ENCODE results near the gene PTPN14. TPM values are rescaled to one million over a fixed set of nuclear protein-coding genes. Genes with fewer than 3 reads are reported as not detected.

The PTPN14 gene
- polyA plus RNA-seq, 1 experiment = 34.2 TPM

GRCh38 chr1:214552174-214552608 lies 789 bp upstream of the PTPN14 start:
- DNase-seq (ENCODE audit: low read depth, low spot score) = no peak
- no peak for TF ChIP-seq CTCF (IDR thresholded peaks at IDR 0.05; ENCODE audit: low read depth, low read length)
- no peaks in the 10 kb centered on the region; the same call in 1 of the 2 replicates for H3K9me3 ChIP-seq (ENCODE audit: control insufficient read depth, insufficient read depth, low read length)
- peak overlapping the region; percentile 73 for H3K4me3 ChIP-seq (ENCODE audit: low read depth, low read length)
- ChIA-PET POLR2A (interaction anchor here (0.9 to 2.6 kb wide), 6 partner anchors 15 to 214 kb away, joined by 5 to 9 read pairs (median 6); no protein-coding TSS in a partner anchor), CTCF (interaction anchor here (1.1 to 5.3 kb wide), 3 partner anchors 29 to 219 kb away, joined by 3 to 25 read pairs (median 5); no protein-coding TSS in a partner anchor)
- H3K27me3 ChIP-seq (ENCODE audit: control insufficient read depth, insufficient read depth, low read length) = no peaks in the 10 kb centered on the region
- H3K27ac ChIP-seq (ENCODE audit: low read depth, low read length) = peak overlapping the region; percentile 99

GRCh38 chr1:214550857-214551435 lies 456 bp downstream of the PTPN14 start:
- no peaks in the 10 kb centered on the region; the same call in 1 of the 2 replicates for H3K9me3 ChIP-seq (ENCODE audit: control insufficient read depth, insufficient read depth, low read length)
- TF ChIP-seq CTCF (IDR thresholded peaks at IDR 0.05; ENCODE audit: low read depth, low read length) = no peak
- ChIA-PET CTCF (interaction anchor here (0.7 to 5.3 kb wide), 10 partner anchors 8 to 218 kb away, joined by 3 to 26 read pairs (median 5); no protein-coding TSS in a partner anchor), POLR2A (interaction anchor here (1.0 to 2.6 kb wide), 7 partner anchors 11 to 213 kb away, joined by 4 to 9 read pairs (median 5); no protein-coding TSS in a partner anchor)
- peak overlapping the region; percentile 96 for H3K4me3 ChIP-seq (ENCODE audit: low read depth, low read length)
- H3K27me3 ChIP-seq (ENCODE audit: control insufficient read depth, insufficient read depth, low read length) = no peaks in the 10 kb centered on the region
- peak overlapping the region; percentile 99 for H3K27ac ChIP-seq (ENCODE audit: low read depth, low read length)
- no peak for DNase-seq (ENCODE audit: low read depth, low spot score)

GRCh38 chr1:214550013-214550856 lies 1.2 kb downstream of the PTPN14 start:
- Histone ChIP-seq H3K9me3 (ENCODE audit: control insufficient read depth, insufficient read depth, low read length) (no peaks in the 10 kb centered on the region; the same call in 1 of the 2 replicates), H3K27ac (ENCODE audit: low read depth, low read length) (peak overlapping the region; percentile 35), H3K27me3 (ENCODE audit: control insufficient read depth, insufficient read depth, low read length) (no peaks in the 10 kb centered on the region), H3K4me3 (ENCODE audit: low read depth, low read length) (peak overlapping the region; percentile 96)
- CTCF ChIA-PET = interaction anchor here (0.6 to 5.3 kb wide), 15 partner anchors 9 to 973 kb away, joined by 3 to 26 read pairs (median 5); no protein-coding TSS in a partner anchor
- POLR2A ChIA-PET = interaction anchor here (0.7 to 2.6 kb wide), 6 partner anchors 10 to 217 kb away, joined by 3 to 9 read pairs (median 4); no protein-coding TSS in a partner anchor
- TF ChIP-seq CTCF (IDR thresholded peaks at IDR 0.05; ENCODE audit: low read depth, low read length) = peak; percentile 54
- no peak for DNase-seq (ENCODE audit: low read depth, low spot score)

- TF ChIP-seq CTCF (IDR thresholded peaks at IDR 0.05; ENCODE audit: low read depth, low read length) = no peak
- POLR2A ChIA-PET = interaction anchor here (0.7 to 1.8 kb wide), 5 partner anchors 10 to 216 kb away, joined by 3 to 5 read pairs (median 4); no protein-coding TSS in a partner anchor
Measured at GRCh38 chr1:214549604-214550003, 1.8 kb downstream of the PTPN14 start.

More at GRCh38 chr1:214549604-214550003, 1.8 kb downstream of the PTPN14 start:
- no peak for DNase-seq (ENCODE audit: low read depth, low spot score)
- Histone ChIP-seq H3K4me3 (ENCODE audit: low read depth, low read length) (peak overlapping the region; percentile 96), H3K27ac (ENCODE audit: low read depth, low read length) (no peak overlapping the region), H3K27me3 (ENCODE audit: control insufficient read depth, insufficient read depth, low read length) (no peaks in the 10 kb centered on the region), H3K9me3 (ENCODE audit: control insufficient read depth, insufficient read depth, low read length) (no peaks in the 10 kb centered on the region; the same call in 1 of the 2 replicates)
- CTCF ChIA-PET = interaction anchor here (0.6 to 3.6 kb wide), 13 partner anchors 10 to 974 kb away, joined by 3 to 26 read pairs (median 5); no protein-coding TSS in a partner anchor

Data from AG04450 (cell line).